Adrenal gland (tissue), 5 donors: Measurements from ENCODE around the gene BCORL1.

Experiments used
- CTCF ChIP-seq, 6 experiments: fragments of 450-650 bp in 4 of 6; fragments of 200-600 bp in 2 of 6; sonication (generic) in 1 of 6; IDR thresholded peaks; 1 replicate in 5 of 6; 2 replicates in 1 of 6; pipeline versions ENCODE4 v1.5.1 to v1.8.0; 2016 to 2021; ENCODE audit warnings: antibody characterized with exemption in 6 of 6, mild to moderate bottlenecking in 2 of 6, moderate library complexity in 1 of 6
- POLR2A ChIP-seq, 2 donors: fragments of 450-650 bp; IDR thresholded peaks; one replicate each; pipeline ENCODE4 v1.6.1; 2017; ENCODE audit warnings: antibody characterized with exemption in 2 of 2, mild to moderate bottlenecking in 2 of 2, moderate library complexity in 1 of 2
- donor health status: DM: no; HTN: no; CAD: no.

DNA sequence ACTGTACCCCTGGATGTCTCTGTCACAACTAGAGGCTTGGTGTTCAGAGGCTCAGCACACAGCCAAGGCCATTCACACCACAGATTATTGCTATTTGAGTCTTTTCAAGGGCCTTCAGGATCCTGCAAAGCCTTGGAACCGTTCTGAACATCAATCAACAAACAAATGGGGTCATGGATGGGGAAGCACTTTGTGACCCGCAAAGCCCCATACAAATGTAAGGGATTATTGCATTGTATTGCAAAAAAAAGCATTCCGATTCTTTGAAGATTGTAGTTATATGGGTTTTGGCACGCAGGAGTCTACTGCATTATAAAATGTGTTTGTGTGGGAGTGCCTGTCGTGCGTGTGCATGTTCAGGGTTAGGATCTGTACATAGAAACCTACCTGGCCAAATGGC is 17.3 kb upstream of the BCORL1 start:
- no peak for TF ChIP-seq CTCF (IDR thresholded peaks at IDR 0.05)
- no peak for TF ChIP-seq POLR2A (IDR thresholded peaks at IDR 0.05)
